A549 (cell line): ENCODE results near the gene TTC4. TPM values are rescaled to one million over a fixed set of nuclear protein-coding genes. Genes with fewer than 3 reads are reported as not detected.

ENCODE experiments used
- ATAC-seq, 2 experiments: fragments of 200-7000 bp in 1 of 2; fragments of >200 bp in 1 of 2; cut with Nextera tagmentation in 1 of 2; cut with Tn5 transposase in 1 of 2; 3 replicates each; pipeline versions ENCODE4 v1.8.0 to v1.9.1; 2018 to 2020; ENCODE audit warnings: mild to moderate bottlenecking in 1 of 2, moderate library complexity in 1 of 2
- CTCF ChIA-PET: fragments of 300-600 bp; sonication (Branson Sonifier 250); formaldehyde crosslinking; extraction: SDS; loops from one replicate; lab custom pipeline; 2021; ENCODE audit warnings: antibody characterized with exemption, inconsistent platforms; lab: Yijun Ruan, JAX
- POLR2A ChIA-PET: fragments of 350-600 bp; formaldehyde crosslinking; extraction: SDS; loops from one replicate; lab custom pipeline; 2021; ENCODE audit warnings: antibody characterized with exemption, inconsistent platforms; lab: Yijun Ruan, JAX
- DNase-seq, 2 experiments: peaks; one replicate each; pipeline versions ENCODE4 v3.0.0 to v3.0.0-alpha.2; 2011 to 2016; ENCODE audit warnings: low read depth in 1 of 2, low spot score in 1 of 2
- FAIRE-seq: peaks from 2 replicates; lab custom pipeline; 2011; peaks lifted over from hg19 to GRCh38; lab: Jason Lieb, UNC
- H3K27ac ChIP-seq, 2 experiments: fragments of >200 bp; sonication (Bioruptor Twin); formaldehyde crosslinking; 3 replicates each; pipeline ENCODE4 v1.5.1; 2016 to 2017
- H3K4me1 ChIP-seq: fragments of >200 bp; sonication (Bioruptor Twin); formaldehyde crosslinking; 3 replicates; pipeline ENCODE4 v1.6.1; 2016
- H3K4me2 ChIP-seq: fragments of >200 bp; sonication (Bioruptor Twin); formaldehyde crosslinking; 3 replicates; pipeline ENCODE4 v1.6.1; 2016
- H3K4me3 ChIP-seq: fragments of >200 bp; sonication (Bioruptor Twin); formaldehyde crosslinking; 3 replicates; pipeline ENCODE4 v1.5.1; 2016
- H3K9me3 ChIP-seq: fragments of >200 bp; sonication (Bioruptor Twin); formaldehyde crosslinking; 3 replicates; pipeline ENCODE4 v1.6.1; 2016
- BCL3 ChIP-seq: fragments of >200 bp; sonication (Bioruptor Twin); formaldehyde crosslinking; IDR thresholded peaks from 3 replicates; pipeline ENCODE4 v1.6.1; 2016
- CEBPB ChIP-seq, 2 experiments: fragments of >200 bp in 1 of 2; sonication (Bioruptor Twin) in 1 of 2; formaldehyde crosslinking in 1 of 2; IDR thresholded peaks; 2 replicates each; pipeline ENCODE4 v1.6.1; 2012 to 2016
- CHD2 ChIP-seq: fragments of 150-350 bp; IDR thresholded peaks from 2 replicates; pipeline ENCODE4 v1.6.1; 2014; ENCODE audit warnings: low read length; ENCODE audit not compliant: partially characterized antibody
- CTCF ChIP-seq: fragments of >200 bp; sonication (Bioruptor Twin); formaldehyde crosslinking; IDR thresholded peaks from 3 replicates; pipeline ENCODE4 v1.5.1; 2016
- EHF ChIP-seq: fragments of 250-450 bp; sonication (Bioruptor Pico); IDR thresholded peaks from 2 replicates; pipeline ENCODE4 v1.5.0; 2020; ENCODE audit warnings: mild to moderate bottlenecking
- EHMT2 ChIP-seq: fragments of 200-600 bp; sonication (generic); IDR thresholded peaks from 2 replicates; pipeline ENCODE4 v1.6.1; 2016; ENCODE audit warnings: antibody characterized with exemption, low read depth, mild to moderate bottlenecking, moderate library complexity
- ELK1 ChIP-seq: fragments of 150-350 bp; IDR thresholded peaks from 2 replicates; pipeline ENCODE4 v1.6.1; 2014; ENCODE audit warnings: low read depth, mild to moderate bottlenecking, low read length
- FOSL2 ChIP-seq, 2 experiments: fragments of 450-650 bp in 1 of 2; fragments of >200 bp in 1 of 2; sonication (Bioruptor Twin) in 1 of 2; formaldehyde crosslinking; IDR thresholded peaks; 2 replicates each; pipeline versions ENCODE4 v1.5.0 to v1.6.1; 2016 to 2020; ENCODE audit warnings: mild to moderate bottlenecking in 1 of 2, moderate library complexity in 1 of 2
- HDAC2 ChIP-seq: fragments of 200-600 bp; sonication (generic); IDR thresholded peaks from 2 replicates; pipeline ENCODE4 v1.6.1; 2016
- HES2 ChIP-seq: fragments of >200 bp; sonication (Bioruptor Twin); formaldehyde crosslinking; IDR thresholded peaks from 2 replicates; pipeline ENCODE4 v1.6.1; 2016
- HOXB13 ChIP-seq: fragments of 250-450 bp; sonication (Bioruptor Pico); IDR thresholded peaks from 2 replicates; pipeline ENCODE4 v1.5.0; 2020; ENCODE audit warnings: low read depth, mild to moderate bottlenecking, moderate library complexity
- KDM1A ChIP-seq: fragments of 200-600 bp; sonication (generic); IDR thresholded peaks from 2 replicates; pipeline ENCODE4 v1.6.1; 2016; ENCODE audit warnings: low read depth, mild to moderate bottlenecking
- NR3C1 ChIP-seq: fragments of >200 bp; sonication (Bioruptor Twin); formaldehyde crosslinking; IDR thresholded peaks from 3 replicates; pipeline ENCODE4 v1.6.1; 2017
- PBX3 ChIP-seq: IDR thresholded peaks from 2 replicates; pipeline ENCODE4 v1.6.1; 2012
- PHF8 ChIP-seq: fragments of 200-600 bp; sonication (generic); IDR thresholded peaks from 2 replicates; pipeline ENCODE4 v1.6.1; 2016; ENCODE audit warnings: low read depth, mild to moderate bottlenecking, antibody characterized with exemption, moderate library complexity, borderline replicate concordance
- RCOR1 ChIP-seq: fragments of 150-350 bp; IDR thresholded peaks from 2 replicates; pipeline ENCODE4 v1.6.1; 2014; ENCODE audit warnings: antibody characterized with exemption, low read length, low read depth
- REST ChIP-seq: fragments of 200-600 bp; sonication (generic); IDR thresholded peaks from 2 replicates; pipeline ENCODE4 v1.6.1; 2016; ENCODE audit warnings: antibody characterized with exemption, mild to moderate bottlenecking, moderate library complexity
- RFX5 ChIP-seq: fragments of 450-650 bp; IDR thresholded peaks from 2 replicates; pipeline ENCODE4 v1.7.1; 2014; ENCODE audit warnings: antibody characterized with exemption, mild to moderate bottlenecking, moderate library complexity
- SMC3 ChIP-seq: fragments of >200 bp; sonication (Bioruptor Twin); formaldehyde crosslinking; IDR thresholded peaks from 3 replicates; pipeline ENCODE4 v1.6.1; 2018; ENCODE audit warnings: inconsistent platforms
- TP53 ChIP-seq: fragments of 250-450 bp; sonication (Bioruptor Pico); IDR thresholded peaks from 2 replicates; pipeline ENCODE4 v1.5.0; 2021; ENCODE audit warnings: mild to moderate bottlenecking, moderate library complexity
- ZFP36 ChIP-seq: fragments of 450-650 bp; IDR thresholded peaks from 2 replicates; pipeline ENCODE4 v1.6.1; 2014; ENCODE audit warnings: borderline replicate concordance; ENCODE audit not compliant: partially characterized antibody
- ZNF302 ChIP-seq: fragments of 250-450 bp; sonication (Bioruptor Pico); IDR thresholded peaks from 2 replicates; pipeline ENCODE4 v1.9.0; 2021; ENCODE audit warnings: inconsistent platforms, mild to moderate bottlenecking, moderate library complexity
- WGBS: methylation state at CpG from one replicate; pipeline ENCODE4 v1.1.6; 2017; ENCODE audit errors: missing lambda C conversion rate; 5-methylcytosine and 5-hydroxymethylcytosine counted together
- polyA plus RNA-seq, 4 experiments: library from polyadenylated mRNA; depleted of rRNA in 3 of 4; stranded (reverse); fragments of >200 nt; fragmentation: RNase III in 1 of 4; extraction: RNeasy Plus Mini Kit Qiagen cat#74134 plus additional on column Dnase treatment in 1 of 4; gene quantifications; 2 replicates in 3 of 4; 3 replicates in 1 of 4; pipeline ENCODE4 v1.2.3, GENCODE V29; 2011 to 2017

The TTC4 gene
- polyA plus RNA-seq, 2 of the 4 experiments (the other 2 are of a cell fraction): 20.4 to 27.1 TPM

GRCh38 chr1:54768093-54768492 lies 52.4 kb downstream of the TTC4 start:
- ChIA-PET POLR2A (no interaction called here), CTCF (no interaction called here)
- Histone ChIP-seq H3K4me1 (no peaks in the 10 kb centered on the region), H3K9me3 (no peaks in the 10 kb centered on the region), H3K27ac (no peak overlapping the region), H3K4me3 (no peak overlapping the region), H3K4me2 (no peak overlapping the region)
- peak in 1 of 2 experiments; percentile 28 for DNase-seq
- ATAC-seq: no peak
- WGBS: 72% methylated on average over 5 of the region's 5 CpGs
- no peak for TF ChIP-seq KDM1A
- no peak for TF ChIP-seq EHMT2
- no peak for TF ChIP-seq ELK1
- no peak for TF ChIP-seq HDAC2
- TF ChIP-seq ZFP36: no peak
- TF ChIP-seq FOSL2 (IDR thresholded peaks at IDR 0.05): no peak
- no peak for TF ChIP-seq FOSL2 (CRISPR knock-in tag; IDR thresholded peaks at IDR 0.05)
- FAIRE-seq: no peak

- ATAC-seq (no peak), FAIRE-seq (no peak), DNase-seq (no peak)
- TF ChIP-seq TP53 (CRISPR knock-in tag): no peak
- TF ChIP-seq NR3C1: no peak
- TF ChIP-seq RCOR1: no peak
- no peak for TF ChIP-seq ZFP36
- TF ChIP-seq CTCF: no peak
- no peak for TF ChIP-seq CHD2
- TF ChIP-seq KDM1A: no peak
- TF ChIP-seq HOXB13 (CRISPR knock-in tag): no peak
- TF ChIP-seq ZNF302: no peak
- no peak for TF ChIP-seq RFX5
- no peak for TF ChIP-seq EHF (CRISPR knock-in tag)
- TF ChIP-seq CEBPB (IDR thresholded peaks at IDR 0.05): no peak
- no peak for TF ChIP-seq PHF8
- no peak for TF ChIP-seq REST
- TF ChIP-seq ELK1: no peak
- no peak for TF ChIP-seq HES2
- no peak for TF ChIP-seq PBX3
- TF ChIP-seq BCL3: no peak
- TF ChIP-seq SMC3: no peak
- ChIA-PET CTCF (no interaction called here), POLR2A (no interaction called here)
- Histone ChIP-seq H3K4me1 (no peaks in the 10 kb centered on the region), H3K27ac (no peak overlapping the region), H3K9me3 (no peaks in the 10 kb centered on the region), H3K4me3 (no peak overlapping the region), H3K4me2 (no peak overlapping the region)
- 34% methylated on average over 2 of the region's 2 CpGs for WGBS
Measured at GRCh38 chr1:54772951-54773350, 57.3 kb downstream of the TTC4 start.
